LNCaP clone FGC (cell line): Measurements from ENCODE around the gene TNK2.

ENCODE experiments used
- DNase-seq: peaks from one replicate; pipeline ENCODE4 v3.0.0-alpha.2; 2011; ENCODE audit warnings: low read depth
- H3K4me3 ChIP-seq: 2 replicates; pipeline ENCODE4 v1.5.1; 2011; ENCODE audit warnings: mild to moderate bottlenecking, low read depth, low read length, control low read depth
- TF ChIP-seq, protein P1 (sequence below): IDR thresholded peaks from 2 replicates; pipeline ENCODE4 v1.5.1; 2012; ENCODE audit warnings: mild to moderate bottlenecking; ENCODE audit not compliant: control insufficient read depth, insufficient read depth; ENCODE audit errors: extremely low read depth

TNK2 gene

DNA sequence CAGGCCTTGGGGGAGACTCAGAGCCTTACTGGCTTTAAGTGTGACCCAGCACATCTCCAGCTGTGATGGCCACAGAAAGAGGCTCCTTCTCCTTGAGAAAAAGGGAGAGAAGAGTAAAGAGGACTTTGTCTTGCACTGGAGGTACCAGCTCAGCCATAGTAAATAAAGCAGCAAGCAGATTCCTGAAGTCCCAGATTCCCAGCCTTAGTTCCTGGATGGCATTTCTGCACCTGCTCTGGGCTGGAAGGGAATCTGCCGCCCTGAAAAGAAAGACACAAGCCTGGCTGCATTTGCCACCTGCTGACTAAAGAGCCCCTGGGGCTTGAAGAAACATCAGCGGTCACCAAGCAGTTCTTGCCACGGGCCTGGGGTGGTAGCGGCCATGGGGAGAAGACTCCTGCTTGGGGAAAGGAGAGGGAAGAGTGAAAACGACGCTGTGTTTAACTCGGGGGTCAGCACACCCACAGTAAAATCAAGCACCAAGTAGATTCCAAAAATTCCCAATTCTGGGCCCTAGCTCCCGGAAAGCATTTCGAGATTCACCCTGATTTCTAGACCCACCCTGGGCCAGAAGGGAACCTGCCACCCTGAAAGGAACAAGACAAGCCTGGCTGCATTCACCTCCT is 24.2 kb upstream of the TNK2 start:
- no peak for DNase-seq
- TF ChIP-seq, protein P1, sequence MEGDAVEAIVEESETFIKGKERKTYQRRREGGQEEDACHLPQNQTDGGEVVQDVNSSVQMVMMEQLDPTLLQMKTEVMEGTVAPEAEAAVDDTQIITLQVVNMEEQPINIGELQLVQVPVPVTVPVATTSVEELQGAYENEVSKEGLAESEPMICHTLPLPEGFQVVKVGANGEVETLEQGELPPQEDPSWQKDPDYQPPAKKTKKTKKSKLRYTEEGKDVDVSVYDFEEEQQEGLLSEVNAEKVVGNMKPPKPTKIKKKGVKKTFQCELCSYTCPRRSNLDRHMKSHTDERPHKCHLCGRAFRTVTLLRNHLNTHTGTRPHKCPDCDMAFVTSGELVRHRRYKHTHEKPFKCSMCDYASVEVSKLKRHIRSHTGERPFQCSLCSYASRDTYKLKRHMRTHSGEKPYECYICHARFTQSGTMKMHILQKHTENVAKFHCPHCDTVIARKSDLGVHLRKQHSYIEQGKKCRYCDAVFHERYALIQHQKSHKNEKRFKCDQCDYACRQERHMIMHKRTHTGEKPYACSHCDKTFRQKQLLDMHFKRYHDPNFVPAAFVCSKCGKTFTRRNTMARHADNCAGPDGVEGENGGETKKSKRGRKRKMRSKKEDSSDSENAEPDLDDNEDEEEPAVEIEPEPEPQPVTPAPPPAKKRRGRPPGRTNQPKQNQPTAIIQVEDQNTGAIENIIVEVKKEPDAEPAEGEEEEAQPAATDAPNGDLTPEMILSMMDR: no peak

DNA sequence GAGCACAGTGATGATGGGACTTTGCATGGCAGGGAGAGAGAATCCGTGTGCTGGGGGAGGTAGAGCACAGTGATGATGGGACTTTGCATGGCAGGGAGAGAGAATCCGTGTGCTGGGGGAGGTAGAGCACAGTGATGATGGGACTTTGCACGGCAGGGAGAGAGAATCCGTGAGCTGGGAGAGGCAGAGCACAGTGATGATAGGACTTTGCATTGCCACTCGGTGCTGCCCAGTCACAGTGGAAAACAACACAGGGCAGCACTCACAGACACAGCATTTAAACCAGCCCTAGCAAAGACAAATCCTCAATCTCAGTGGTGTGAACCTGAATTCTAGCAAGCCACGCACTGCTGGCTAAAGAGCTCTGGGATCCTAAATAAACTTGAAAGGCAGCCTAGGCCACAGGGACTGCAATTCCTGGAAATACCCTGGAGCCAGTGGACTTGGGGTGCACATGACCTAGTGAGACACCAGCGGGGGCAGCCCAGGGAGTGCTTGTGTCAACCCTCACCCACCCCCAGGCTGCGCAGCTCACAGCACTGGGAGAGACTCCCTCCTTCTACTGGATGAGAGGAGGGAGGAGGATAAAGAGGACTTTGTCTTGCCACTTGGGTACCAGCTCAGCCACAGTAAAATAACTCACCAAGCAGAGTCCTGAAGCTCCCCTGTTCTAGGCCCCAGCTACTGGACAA is 23.4 kb upstream of the TNK2 start:
- no peak for DNase-seq
- TF ChIP-seq, protein P1: no peak
- no peak overlapping the region for H3K4me3 ChIP-seq

More for the DNA sequence above, 24.2 kb upstream of the TNK2 start:
- H3K4me3 ChIP-seq: no peak overlapping the region

DNA sequence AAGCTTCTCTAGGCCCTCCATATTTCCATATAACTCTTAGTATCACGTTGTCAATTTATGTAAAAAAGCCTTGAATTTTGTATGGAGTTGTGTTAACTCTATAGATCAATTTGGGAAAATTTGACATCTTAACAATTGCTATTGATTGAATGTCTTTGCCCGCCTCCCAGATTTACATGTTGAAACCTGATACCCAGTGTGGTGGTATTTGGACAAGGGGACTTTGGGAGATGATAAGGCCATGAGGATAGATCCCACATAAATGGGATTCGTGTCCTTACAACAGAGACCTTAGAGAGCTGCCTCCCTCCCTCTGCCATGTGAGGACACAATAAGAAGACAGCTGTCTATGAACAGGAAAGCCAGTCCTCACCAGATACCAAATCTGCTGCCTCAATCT is 21.1 kb upstream of the TNK2 start:
- TF ChIP-seq, protein P1: no peak
- no peak for DNase-seq
- no peak overlapping the region for H3K4me3 ChIP-seq

DNA sequence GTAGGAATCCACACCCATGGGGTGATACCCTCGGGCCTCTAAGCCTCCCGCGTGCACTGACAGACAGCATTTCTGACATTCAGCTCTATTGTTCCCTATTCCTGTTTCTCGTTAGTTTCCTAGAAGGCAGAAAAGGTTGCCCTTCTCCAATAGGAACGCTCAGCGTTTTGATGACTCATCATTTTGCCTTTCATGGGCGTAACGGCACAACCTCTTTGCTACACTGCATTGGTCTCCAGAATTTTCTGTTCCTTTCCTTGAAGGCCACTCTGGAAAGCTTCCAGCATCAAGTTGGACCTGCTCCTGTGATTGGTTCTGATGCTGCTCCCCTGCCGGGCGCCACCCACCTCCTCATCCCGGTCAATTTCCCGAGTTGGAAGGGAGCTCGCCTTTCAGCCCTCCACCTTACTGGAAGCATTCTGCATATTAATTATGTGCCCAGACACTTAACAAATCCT is 13.0 kb upstream of the TNK2 start:
- DNase-seq: no peak

DNA sequence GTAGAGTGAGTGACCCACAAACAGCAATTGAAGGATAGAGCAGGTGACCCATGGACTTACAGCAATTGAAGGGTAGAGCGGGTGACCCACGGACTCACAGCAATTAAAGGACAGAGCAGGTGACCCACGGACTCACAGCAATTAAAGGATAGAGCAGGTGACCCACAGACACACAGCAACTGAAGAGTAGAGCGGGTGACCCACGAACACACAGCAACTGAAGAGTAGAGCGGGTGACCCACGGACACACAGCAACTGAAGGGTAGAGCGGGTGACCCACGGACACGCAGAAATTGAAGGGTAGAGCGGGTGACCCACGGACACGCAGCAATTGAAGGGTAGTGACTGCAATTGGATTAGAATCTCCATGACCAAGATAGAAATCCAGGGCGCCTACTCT is 9.8 kb upstream of the TNK2 start:
- DNase-seq: no peak
- TF ChIP-seq, protein P1: no peak
- no peak overlapping the region for H3K4me3 ChIP-seq

More for the DNA sequence above, 13.0 kb upstream of the TNK2 start:
- no peak overlapping the region for H3K4me3 ChIP-seq
- TF ChIP-seq, protein P1: no peak

DNA sequence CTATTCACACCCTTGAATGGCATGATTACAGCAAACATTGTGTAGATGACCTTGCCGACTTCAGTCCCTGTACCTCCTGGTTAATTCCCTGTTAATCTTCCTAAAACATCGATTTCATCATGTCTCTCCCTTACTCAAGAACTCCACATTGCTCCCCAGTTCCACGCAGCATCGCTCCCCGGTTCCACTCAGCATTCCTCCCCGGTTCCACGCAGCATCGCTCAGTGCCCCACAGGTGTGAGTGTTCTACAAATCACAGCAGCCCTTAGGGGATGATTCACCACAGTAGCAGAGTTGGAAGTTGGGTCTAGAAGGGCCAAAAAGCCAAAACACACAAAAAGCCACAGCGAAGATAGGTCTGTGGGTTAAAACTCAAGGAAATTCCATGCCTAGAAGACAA is 8.6 kb upstream of the TNK2 start:
- TF ChIP-seq, protein P1: no peak
- DNase-seq: no peak
- no peak overlapping the region for H3K4me3 ChIP-seq
